Liver (tissue), 9 donors: Measurements from ENCODE around the gene NCSTN. TPM values are rescaled to one million over a fixed set of nuclear protein-coding genes. Genes with fewer than 3 reads are reported as not detected.

ENCODE experiments used
- DNase-seq: peaks from one replicate; pipeline ENCODE4 v3.0.0-alpha.2; 2017; ENCODE audit warnings: low spot score
- H3K27ac ChIP-seq, 2 donors: one replicate each; pipeline ENCODE4 v1.7.0; 2013; ENCODE audit warnings: inconsistent platforms in 2 of 2, low read length in 2 of 2, control low read depth in 1 of 2, low read depth in 1 of 2, mild to moderate bottlenecking in 1 of 2
- H3K27me3 ChIP-seq, 4 donors: one replicate each; pipeline versions ENCODE4 v1.6.1 to v1.7.0; 2013; ENCODE audit warnings: low read length in 3 of 4, inconsistent platforms in 1 of 4, mild to moderate bottlenecking in 1 of 4, moderate library complexity in 1 of 4; ENCODE audit not compliant: control insufficient read depth in 4 of 4, insufficient read depth in 4 of 4
- H3K36me3 ChIP-seq, 4 donors: one replicate each; pipeline versions ENCODE4 v1.6.1 to v1.7.0; 2013; ENCODE audit warnings: low read length in 3 of 4, mild to moderate bottlenecking in 3 of 4, low read depth in 1 of 4, moderate library complexity in 1 of 4; ENCODE audit not compliant: control insufficient read depth in 4 of 4, insufficient read depth in 3 of 4
- H3K4me1 ChIP-seq, 4 donors: one replicate each; pipeline versions ENCODE4 v1.6.1 to v1.7.0; 2013; ENCODE audit warnings: low read length in 3 of 4, mild to moderate bottlenecking in 3 of 4, moderate library complexity in 1 of 4; ENCODE audit not compliant: control insufficient read depth in 4 of 4, insufficient read depth in 4 of 4
- H3K4me3 ChIP-seq, 3 donors: one replicate each; pipeline versions ENCODE4 v1.6.1 to v1.7.0; 2013; ENCODE audit warnings: low read length in 3 of 3, control low read depth in 1 of 3, low read depth in 1 of 3, mild to moderate bottlenecking in 1 of 3
- H3K9ac ChIP-seq, 2 donors: one replicate each; pipeline ENCODE4 v1.7.0; 2013; ENCODE audit warnings: low read length in 2 of 2, mild to moderate bottlenecking in 2 of 2, moderate library complexity in 2 of 2, control low read depth in 1 of 2, low read depth in 1 of 2
- H3K9me3 ChIP-seq, 4 donors: one replicate each; pipeline versions ENCODE4 v1.6.1 to v1.7.0; 2013; ENCODE audit warnings: low read length in 3 of 4; ENCODE audit not compliant: control insufficient read depth in 4 of 4
- EGR1 ChIP-seq, 2 donors: IDR thresholded peaks; 2 replicates each; pipeline ENCODE4 v1.6.1; 2016 to 2018; ENCODE audit warnings: antibody characterized with exemption in 2 of 2, low read depth in 2 of 2
- FOXA1 ChIP-seq: IDR thresholded peaks from 2 replicates; pipeline ENCODE4 v1.6.1; 2016; ENCODE audit warnings: antibody characterized with exemption
- FOXA2 ChIP-seq: IDR thresholded peaks from 2 replicates; pipeline ENCODE4 v1.6.1; 2016; ENCODE audit warnings: antibody characterized with exemption
- GABPA ChIP-seq, 2 donors: IDR thresholded peaks in 1 of 2; conservative IDR thresholded peaks in 1 of 2; 2 replicates each; pipeline ENCODE4 v1.6.1; 2016; ENCODE audit warnings: antibody characterized with exemption in 2 of 2, mild to moderate bottlenecking in 1 of 2, moderate library complexity in 1 of 2
- HNF4A ChIP-seq, 2 donors: conservative IDR thresholded peaks; 2 replicates each; pipeline ENCODE4 v1.6.1; 2016; ENCODE audit warnings: antibody characterized with exemption in 2 of 2, mild to moderate bottlenecking in 2 of 2
- HNF4G ChIP-seq: IDR thresholded peaks from 2 replicates; pipeline ENCODE4 v1.6.1; 2016; ENCODE audit warnings: antibody characterized with exemption
- JUND ChIP-seq, 2 donors: IDR thresholded peaks; 2 replicates each; pipeline ENCODE4 v1.6.1; 2016; ENCODE audit warnings: antibody characterized with exemption in 2 of 2
- NR2F2 ChIP-seq: IDR thresholded peaks from 2 replicates; pipeline ENCODE4 v1.6.1; 2016; ENCODE audit warnings: antibody characterized with exemption
- RAD21 ChIP-seq, 2 donors: IDR thresholded peaks; 2 replicates each; pipeline ENCODE4 v1.6.1; 2016; ENCODE audit warnings: antibody characterized with exemption in 2 of 2, mild to moderate bottlenecking in 2 of 2
- RXRA ChIP-seq, 2 donors: IDR thresholded peaks; 2 replicates each; pipeline ENCODE4 v1.6.1; 2017 to 2018; ENCODE audit warnings: antibody characterized with exemption in 2 of 2, mild to moderate bottlenecking in 1 of 2
- SP1 ChIP-seq: IDR thresholded peaks from 2 replicates; pipeline ENCODE4 v1.6.1; 2018; ENCODE audit warnings: antibody characterized with exemption, mild to moderate bottlenecking
- TAF1 ChIP-seq: conservative IDR thresholded peaks from 2 replicates; pipeline ENCODE4 v1.6.1; 2016; ENCODE audit warnings: antibody characterized with exemption, mild to moderate bottlenecking
- YY1 ChIP-seq: IDR thresholded peaks from 2 replicates; pipeline ENCODE4 v1.6.1; 2016; ENCODE audit warnings: antibody characterized with exemption, mild to moderate bottlenecking
- WGBS: extraction: QIAGEN DNeasy Blood & Tissue Kit; methylation state at CpG from one replicate; pipeline ENCODE4 v1.1.7; 2013; 5-methylcytosine and 5-hydroxymethylcytosine counted together
- polyA plus RNA-seq, 2 donors: library from polyadenylated mRNA; stranded (reverse) in 1 of 2; unstranded in 1 of 2; fragments of 200-250 nt in 1 of 2; fragments of >200 nt in 1 of 2; fragmentation: Nextera tagmentation in 1 of 2; extraction: Ambion mirVana in 1 of 2; gene quantifications; one replicate each; pipeline versions ENCODE4 v1.2.1 to v1.2.3, GENCODE V29; 2013 to 2015
- total RNA-seq, 2 donors: library from RNA; depleted of rRNA; stranded (reverse); fragments of >200 nt; gene quantifications; one replicate each; pipeline ENCODE4 v1.2.3, GENCODE V29; 2014
- TF ChIP-seq, protein P1 (sequence below): IDR thresholded peaks from 2 replicates; pipeline ENCODE4 v1.6.1; 2016; ENCODE audit warnings: antibody characterized with exemption
- TF ChIP-seq, protein P2 (sequence below): IDR thresholded peaks from 2 replicates; pipeline ENCODE4 v1.6.1; 2016; ENCODE audit warnings: antibody characterized with exemption, mild to moderate bottlenecking
- TF ChIP-seq, protein P3 (sequence below): fragments of 150-350 bp; IDR thresholded peaks from 2 replicates; pipeline ENCODE4 v1.5.1; 2017; ENCODE audit warnings: improper control_type of control experiment, low read depth, low read length; ENCODE audit not compliant: missing input control
- TF ChIP-seq, protein P4 (sequence below): IDR thresholded peaks from 2 replicates; pipeline ENCODE4 v1.6.1; 2016; ENCODE audit warnings: antibody characterized with exemption
- TF ChIP-seq, protein P5 (sequence below): IDR thresholded peaks from 2 replicates; pipeline ENCODE4 v1.6.1; 2016; ENCODE audit warnings: antibody characterized with exemption
- donor health status: healthy.
- donor health status: healthy.
- donor health status: healthy.
- donor health status: healthy.
- donor health status: healthy.

The NCSTN gene
- total RNA-seq (10 to 100 TPM; 36.1 to 44.6 TPM), polyA plus RNA-seq (10 to 100 TPM; 32.2 to 39.0 TPM)

DNA sequence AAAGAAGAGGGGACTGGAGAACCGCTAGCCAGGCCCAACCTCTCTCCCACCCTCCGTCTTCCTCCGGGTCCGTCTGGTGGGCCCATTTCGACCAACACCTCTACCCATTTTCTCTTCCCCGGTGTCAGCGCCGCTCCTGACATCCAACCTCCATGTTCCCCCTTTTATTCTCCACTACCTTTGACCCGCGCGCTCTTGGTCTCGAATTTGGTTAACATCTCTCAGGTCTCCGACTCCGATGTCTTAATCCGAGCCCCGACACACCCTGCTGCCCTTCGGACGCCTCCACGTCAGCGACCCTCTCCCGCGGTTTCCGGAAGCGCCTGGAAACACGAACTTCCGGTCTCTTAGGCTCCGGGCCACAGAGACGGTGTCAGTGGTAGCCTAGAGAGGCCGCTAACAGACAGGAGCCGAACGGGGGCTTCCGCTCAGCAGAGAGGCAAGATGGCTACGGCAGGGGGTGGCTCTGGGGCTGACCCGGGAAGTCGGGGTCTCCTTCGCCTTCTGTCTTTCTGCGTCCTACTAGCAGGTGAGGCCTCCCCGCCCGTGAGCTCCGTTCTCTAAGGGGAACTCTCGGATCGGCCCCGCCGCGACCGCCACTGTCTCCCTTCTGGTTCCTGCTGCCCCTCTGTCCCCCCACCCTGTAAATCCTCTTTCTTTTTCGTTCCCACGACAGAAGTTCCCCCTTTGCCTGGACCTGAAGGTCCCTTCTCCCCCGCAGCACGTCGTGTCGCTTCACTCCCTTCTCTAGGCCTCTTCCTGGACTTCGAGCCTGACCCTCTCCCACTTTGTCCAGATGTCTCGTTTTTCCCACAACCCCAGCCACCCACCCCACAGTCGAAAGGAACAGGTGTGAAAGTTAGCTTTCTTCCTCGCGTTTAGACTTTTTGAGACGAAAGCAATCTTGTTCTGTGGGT lies at the start of gene NCSTN, which contains the start of gene COPA:
Gene NCSTN (plus strand): TSS at position 431 of the 917 bp plus-strand sequence. CDS start 14 bp downstream, at position 445.
Gene COPA (minus strand): TSS at position 298 of the 917 bp plus-strand sequence. CDS start 80 bp downstream, at position 218.
- no peaks in the 10 kb centered on the region for H3K9me3 ChIP-seq
- H3K36me3 ChIP-seq: peaks cover 3 to 21% (median 21%) of the 10 kb centered on the region in 4 donors
- peak; percentile 90 for DNase-seq
- H3K9ac ChIP-seq: peak within 1 kb of the TSS; percentile 95 to 97
- TF ChIP-seq NR2F2: peak; percentile 77
- TF ChIP-seq FOXA2: no peak
- TF ChIP-seq JUND (IDR thresholded peaks at IDR 0.05): peak in 1 of 2 donors; percentile 23
- no peak for TF ChIP-seq FOXA1
- TF ChIP-seq HNF4G: peak; percentile 15
- TF ChIP-seq HNF4A (conservative IDR thresholded peaks at IDR 0.05): peak; percentile 7 to 48
- TF ChIP-seq GABPA (IDR thresholded peaks at IDR 0.05 in 1 of 2, conservative IDR thresholded peaks at IDR 0.05 in 1 of 2): peak; percentile 94 to 97
- TF ChIP-seq, protein P1, sequence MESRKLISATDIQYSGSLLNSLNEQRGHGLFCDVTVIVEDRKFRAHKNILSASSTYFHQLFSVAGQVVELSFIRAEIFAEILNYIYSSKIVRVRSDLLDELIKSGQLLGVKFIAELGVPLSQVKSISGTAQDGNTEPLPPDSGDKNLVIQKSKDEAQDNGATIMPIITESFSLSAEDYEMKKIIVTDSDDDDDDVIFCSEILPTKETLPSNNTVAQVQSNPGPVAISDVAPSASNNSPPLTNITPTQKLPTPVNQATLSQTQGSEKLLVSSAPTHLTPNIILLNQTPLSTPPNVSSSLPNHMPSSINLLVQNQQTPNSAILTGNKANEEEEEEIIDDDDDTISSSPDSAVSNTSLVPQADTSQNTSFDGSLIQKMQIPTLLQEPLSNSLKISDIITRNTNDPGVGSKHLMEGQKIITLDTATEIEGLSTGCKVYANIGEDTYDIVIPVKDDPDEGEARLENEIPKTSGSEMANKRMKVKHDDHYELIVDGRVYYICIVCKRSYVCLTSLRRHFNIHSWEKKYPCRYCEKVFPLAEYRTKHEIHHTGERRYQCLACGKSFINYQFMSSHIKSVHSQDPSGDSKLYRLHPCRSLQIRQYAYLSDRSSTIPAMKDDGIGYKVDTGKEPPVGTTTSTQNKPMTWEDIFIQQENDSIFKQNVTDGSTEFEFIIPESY: peak; percentile 77
- peak; percentile 74 for TF ChIP-seq TAF1
- TF ChIP-seq RAD21 (IDR thresholded peaks at IDR 0.05): peak in 1 of 2 donors; percentile 33
- TF ChIP-seq YY1: peak; percentile 98
- TF ChIP-seq, protein P2, sequence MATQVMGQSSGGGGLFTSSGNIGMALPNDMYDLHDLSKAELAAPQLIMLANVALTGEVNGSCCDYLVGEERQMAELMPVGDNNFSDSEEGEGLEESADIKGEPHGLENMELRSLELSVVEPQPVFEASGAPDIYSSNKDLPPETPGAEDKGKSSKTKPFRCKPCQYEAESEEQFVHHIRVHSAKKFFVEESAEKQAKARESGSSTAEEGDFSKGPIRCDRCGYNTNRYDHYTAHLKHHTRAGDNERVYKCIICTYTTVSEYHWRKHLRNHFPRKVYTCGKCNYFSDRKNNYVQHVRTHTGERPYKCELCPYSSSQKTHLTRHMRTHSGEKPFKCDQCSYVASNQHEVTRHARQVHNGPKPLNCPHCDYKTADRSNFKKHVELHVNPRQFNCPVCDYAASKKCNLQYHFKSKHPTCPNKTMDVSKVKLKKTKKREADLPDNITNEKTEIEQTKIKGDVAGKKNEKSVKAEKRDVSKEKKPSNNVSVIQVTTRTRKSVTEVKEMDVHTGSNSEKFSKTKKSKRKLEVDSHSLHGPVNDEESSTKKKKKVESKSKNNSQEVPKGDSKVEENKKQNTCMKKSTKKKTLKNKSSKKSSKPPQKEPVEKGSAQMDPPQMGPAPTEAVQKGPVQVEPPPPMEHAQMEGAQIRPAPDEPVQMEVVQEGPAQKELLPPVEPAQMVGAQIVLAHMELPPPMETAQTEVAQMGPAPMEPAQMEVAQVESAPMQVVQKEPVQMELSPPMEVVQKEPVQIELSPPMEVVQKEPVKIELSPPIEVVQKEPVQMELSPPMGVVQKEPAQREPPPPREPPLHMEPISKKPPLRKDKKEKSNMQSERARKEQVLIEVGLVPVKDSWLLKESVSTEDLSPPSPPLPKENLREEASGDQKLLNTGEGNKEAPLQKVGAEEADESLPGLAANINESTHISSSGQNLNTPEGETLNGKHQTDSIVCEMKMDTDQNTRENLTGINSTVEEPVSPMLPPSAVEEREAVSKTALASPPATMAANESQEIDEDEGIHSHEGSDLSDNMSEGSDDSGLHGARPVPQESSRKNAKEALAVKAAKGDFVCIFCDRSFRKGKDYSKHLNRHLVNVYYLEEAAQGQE: peak; percentile 78
- TF ChIP-seq, protein P3, sequence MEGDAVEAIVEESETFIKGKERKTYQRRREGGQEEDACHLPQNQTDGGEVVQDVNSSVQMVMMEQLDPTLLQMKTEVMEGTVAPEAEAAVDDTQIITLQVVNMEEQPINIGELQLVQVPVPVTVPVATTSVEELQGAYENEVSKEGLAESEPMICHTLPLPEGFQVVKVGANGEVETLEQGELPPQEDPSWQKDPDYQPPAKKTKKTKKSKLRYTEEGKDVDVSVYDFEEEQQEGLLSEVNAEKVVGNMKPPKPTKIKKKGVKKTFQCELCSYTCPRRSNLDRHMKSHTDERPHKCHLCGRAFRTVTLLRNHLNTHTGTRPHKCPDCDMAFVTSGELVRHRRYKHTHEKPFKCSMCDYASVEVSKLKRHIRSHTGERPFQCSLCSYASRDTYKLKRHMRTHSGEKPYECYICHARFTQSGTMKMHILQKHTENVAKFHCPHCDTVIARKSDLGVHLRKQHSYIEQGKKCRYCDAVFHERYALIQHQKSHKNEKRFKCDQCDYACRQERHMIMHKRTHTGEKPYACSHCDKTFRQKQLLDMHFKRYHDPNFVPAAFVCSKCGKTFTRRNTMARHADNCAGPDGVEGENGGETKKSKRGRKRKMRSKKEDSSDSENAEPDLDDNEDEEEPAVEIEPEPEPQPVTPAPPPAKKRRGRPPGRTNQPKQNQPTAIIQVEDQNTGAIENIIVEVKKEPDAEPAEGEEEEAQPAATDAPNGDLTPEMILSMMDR: no peak
- TF ChIP-seq, protein P4, sequence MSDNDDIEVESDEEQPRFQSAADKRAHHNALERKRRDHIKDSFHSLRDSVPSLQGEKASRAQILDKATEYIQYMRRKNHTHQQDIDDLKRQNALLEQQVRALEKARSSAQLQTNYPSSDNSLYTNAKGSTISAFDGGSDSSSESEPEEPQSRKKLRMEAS: peak; percentile 64
- TF ChIP-seq, protein P5, sequence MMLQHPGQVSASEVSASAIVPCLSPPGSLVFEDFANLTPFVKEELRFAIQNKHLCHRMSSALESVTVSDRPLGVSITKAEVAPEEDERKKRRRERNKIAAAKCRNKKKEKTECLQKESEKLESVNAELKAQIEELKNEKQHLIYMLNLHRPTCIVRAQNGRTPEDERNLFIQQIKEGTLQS: no peak
- TF ChIP-seq RXRA (IDR thresholded peaks at IDR 0.05): peak; percentile 18 to 53
- TF ChIP-seq SP1: peak; percentile 54
- TF ChIP-seq EGR1 (IDR thresholded peaks at IDR 0.05; ENCODE audit: low read depth in 2 of 2): peak; percentile 19 to 52
- H3K4me3 ChIP-seq: peak within 1 kb of the TSS; percentile 88 to 96 (median 92)
- peak within 1 kb of the TSS; percentile 78 to 79 for H3K27ac ChIP-seq
- under 1% methylated on average over 58 of the region's 58 CpGs for WGBS
- peaks cover 7 to 32% (median 20%) of the 10 kb centered on the region in 4 donors for H3K4me1 ChIP-seq
- no peaks in the 10 kb centered on the region for H3K27me3 ChIP-seq
